NCI-H526 (cell line): ENCODE measurements around the gene S100A9.
"Not testable (repeated sequence)": the region's sequence is repeated elsewhere in the genome, so short reads cannot be mapped to it uniquely, and the experiment has no call there.

ENCODE experiments used
- DNase-seq, 2 experiments: peaks; one replicate each; lab custom pipeline; 2025; lab: John Stamatoyannopoulos, UW

S100A9 gene

GRCh38 chr1:153390938-153391710 lies 33.5 kb downstream of the S100A9 start, which contains the start of gene S100A8:
Gene S100A8, minus strand, starts transcription at chr1:153391073. Its CDS starts 538 bp downstream, at chr1:153390535.
- no peak for DNase-seq

- DNase-seq: peak in 1 of 2 experiments; percentile 22
These were observed 34.6 kb downstream of the S100A9 start for GRCh38 chr1:153392258-153392657.

GRCh38 chr1:153392822-153393221 lies 35.2 kb downstream of the S100A9 start:
- DNase-seq: no peak

- DNase-seq: peak in 1 of 2 experiments; percentile 23
These were observed 36.3 kb downstream of the S100A9 start for GRCh38 chr1:153393926-153394325.

- no peak for DNase-seq
These were observed 36.7 kb downstream of the S100A9 start for GRCh38 chr1:153394391-153394790.

GRCh38 chr1:153395136-153395685 lies 37.6 kb downstream of the S100A9 start:
- no peak for DNase-seq

- DNase-seq: no peak
These were observed 38.1 kb downstream of the S100A9 start for GRCh38 chr1:153395776-153396175.

GRCh38 chr1:153396461-153396860 lies 38.8 kb downstream of the S100A9 start:
- no peak for DNase-seq

- no peak for DNase-seq
These were observed 39.6 kb downstream of the S100A9 start for GRCh38 chr1:153397051-153397923.

GRCh38 chr1:153397924-153398651 lies 40.4 kb downstream of the S100A9 start:
- no peak for DNase-seq

GRCh38 chr1:153399401-153400055 lies 41.9 kb downstream of the S100A9 start:
- no peak for DNase-seq

GRCh38 chr1:153400244-153400643 lies 42.6 kb downstream of the S100A9 start:
- DNase-seq: peak in 1 of 2 experiments; percentile 41

GRCh38 chr1:153401461-153401860 lies 43.8 kb downstream of the S100A9 start:
- DNase-seq: no peak

GRCh38 chr1:153402226-153402625 lies 44.6 kb downstream of the S100A9 start:
- DNase-seq: no peak

GRCh38 chr1:153403421-153404085 lies 45.9 kb downstream of the S100A9 start:
- DNase-seq: no peak

- DNase-seq: no peak
These were observed 46.5 kb downstream of the S100A9 start for GRCh38 chr1:153404086-153404635.

- DNase-seq: peak in 1 of 2 experiments; percentile 65
These were observed 47.1 kb downstream of the S100A9 start for GRCh38 chr1:153404768-153405167.

- DNase-seq: not testable (repeated sequence)
These were observed 48.4 kb downstream of the S100A9 start for GRCh38 chr1:153405825-153406599.

GRCh38 chr1:153407274-153407673 lies 49.6 kb downstream of the S100A9 start:
- DNase-seq: not testable (repeated sequence)
